KG1 (cell line): ENCODE data around the gene SMIM14.
A peak's percentile ranks its signal among the peaks of the same experiment; 100 is the strongest.
"Not testable (repeated sequence)": the region's sequence is repeated elsewhere in the genome, so short reads cannot be mapped to it uniquely, and the experiment has no call there.

Experiments used
- DNase-seq: peaks from one replicate; lab custom pipeline; 2025; lab: John Stamatoyannopoulos, UW

The SMIM14 gene

GRCh38 chr4:39529534-39529933 is 109.1 kb downstream of the SMIM14 start:
- DNase-seq = no peak

- DNase-seq = no peak
Observed at GRCh38 chr4:39528061-39528465, 110.6 kb downstream of the SMIM14 start.

GRCh38 chr4:39527296-39528060 is 111.2 kb downstream of the SMIM14 start, which contains the start of gene UGDH:
TSS of gene UGDH (minus strand) at chr4:39527439. CDS start at chr4:39521512, 5,927 bp downstream.
- DNase-seq = peak; percentile 69

- DNase-seq = no peak
Observed at GRCh38 chr4:39526765-39527295, 111.8 kb downstream of the SMIM14 start.

- DNase-seq = no peak
Observed at GRCh38 chr4:39525822-39526690, 112.6 kb downstream of the SMIM14 start.

GRCh38 chr4:39524161-39524957 is 114.3 kb downstream of the SMIM14 start:
- no peak for DNase-seq

- no peak for DNase-seq
Observed at GRCh38 chr4:39522068-39522467, 116.6 kb downstream of the SMIM14 start.

- DNase-seq = no peak
Observed at GRCh38 chr4:39521253-39521919, 117.3 kb downstream of the SMIM14 start.

- DNase-seq = no peak
Observed at GRCh38 chr4:39518484-39518883, 120.2 kb downstream of the SMIM14 start.

GRCh38 chr4:39516407-39516966 is 122.2 kb downstream of the SMIM14 start:
- no peak for DNase-seq

GRCh38 chr4:39515669-39516401 is 122.8 kb downstream of the SMIM14 start:
- DNase-seq = not testable (repeated sequence)

GRCh38 chr4:39514888-39515401 is 123.7 kb downstream of the SMIM14 start:
- DNase-seq = no peak

- not testable (repeated sequence) for DNase-seq
Observed at GRCh38 chr4:39514266-39514665, 124.4 kb downstream of the SMIM14 start.

GRCh38 chr4:39510348-39510929 is 128.2 kb downstream of the SMIM14 start:
- DNase-seq = no peak

GRCh38 chr4:39505581-39505980 is 133.1 kb downstream of the SMIM14 start:
- DNase-seq = no peak

GRCh38 chr4:39504538-39504937 is 134.1 kb downstream of the SMIM14 start:
- no peak for DNase-seq

- DNase-seq = not testable (repeated sequence)
Observed at GRCh38 chr4:39502664-39503035, 136.0 kb downstream of the SMIM14 start.

- no peak for DNase-seq
Observed at GRCh38 chr4:39502019-39502663, 136.5 kb downstream of the SMIM14 start.

- DNase-seq = no peak
Observed at GRCh38 chr4:39498727-39499020, 140.0 kb downstream of the SMIM14 start.
